HG03521 (cell line): ENCODE measurements around the gene ZSCAN16.
A peak's percentile ranks its signal among the peaks of the same experiment; 100 is the strongest.
"Not testable (repeated sequence)": the region's sequence is repeated elsewhere in the genome, so short reads cannot be mapped to it uniquely, and the experiment has no call there.

Source experiments
- ATAC-seq: cut with Tn5 transposase; IDR thresholded peaks from one replicate; pipeline ENCODE4 v1.9.1; 2021; ENCODE audit warnings: mild to moderate bottlenecking, moderate library complexity; ENCODE audit not compliant: unreplicated experiment

The ZSCAN16 gene

DNA sequence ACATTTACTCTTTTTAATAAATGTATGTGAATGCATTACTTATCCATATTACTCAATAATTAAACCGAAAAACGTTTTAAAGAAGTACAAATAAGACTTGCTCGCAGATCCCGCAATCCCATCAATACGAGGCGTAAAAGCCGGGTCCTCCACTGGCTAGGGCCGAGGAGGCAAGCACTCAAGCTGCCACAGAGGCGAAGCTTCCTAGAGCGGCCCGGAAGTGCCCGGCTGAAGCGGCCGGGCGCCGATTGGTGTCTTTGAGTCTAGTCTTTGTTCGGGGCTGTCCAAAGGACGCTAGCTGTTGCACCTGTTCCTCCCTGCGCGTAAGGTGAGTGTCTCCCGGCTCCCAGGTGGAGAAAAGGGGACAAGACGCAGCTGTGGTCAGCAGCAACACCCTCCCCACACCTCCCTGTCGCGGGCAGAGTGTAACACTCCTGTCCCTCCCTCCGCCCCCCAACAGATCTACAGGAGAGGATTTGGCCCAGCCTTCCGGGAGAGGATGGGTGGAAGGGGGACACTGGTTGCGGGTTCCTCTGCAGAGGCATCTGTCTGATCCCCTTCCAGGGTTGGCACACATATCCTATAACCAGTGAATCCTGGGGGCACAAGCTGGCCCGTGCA, at the start of gene ZSCAN16:
Gene ZSCAN16 (plus strand): TSS at position 260 of the 621 bp plus-strand sequence. CDS start 835 bp downstream, outside the sequence.
- ATAC-seq, result peak; percentile 91

DNA sequence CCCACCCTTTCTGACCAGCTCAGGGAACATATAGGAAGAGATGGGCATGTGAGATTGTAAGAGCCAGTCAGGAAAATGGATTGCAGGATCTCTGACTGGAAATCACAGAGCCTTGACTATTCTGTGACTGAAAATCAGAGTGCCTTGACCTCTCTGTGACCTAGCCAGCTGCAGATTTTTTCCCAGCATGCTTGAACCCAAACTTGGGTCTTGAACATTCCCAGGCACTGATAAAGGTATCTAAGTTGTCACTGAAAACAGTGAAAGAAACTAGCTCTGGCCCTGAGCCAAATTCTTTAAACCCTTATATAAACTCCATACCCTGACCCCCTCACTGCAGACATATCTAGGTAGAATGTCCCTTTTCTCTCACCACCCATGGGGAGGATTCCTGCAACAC, 46.4 kb upstream of the ZSCAN16 start:
- ATAC-seq, result no peak

DNA sequence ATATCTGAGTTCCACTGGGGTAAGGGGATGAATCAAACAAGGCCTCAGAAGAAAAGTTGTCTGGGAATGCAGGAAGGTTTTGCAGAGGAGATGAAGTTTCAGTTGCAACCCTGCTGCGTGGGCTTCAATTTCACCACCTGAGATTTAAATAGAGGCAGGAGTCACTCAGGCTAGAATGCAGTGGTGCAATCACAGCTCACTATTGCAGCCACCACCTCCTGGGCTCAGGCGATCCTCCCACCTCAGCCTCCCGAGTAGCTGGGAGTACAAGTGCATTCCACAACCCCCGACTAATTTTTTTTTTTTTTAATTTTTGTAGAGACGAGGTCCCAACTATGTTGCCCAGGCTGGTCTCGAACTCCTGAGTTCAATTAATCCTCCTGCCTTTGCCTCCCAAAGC, 45.6 kb upstream of the ZSCAN16 start:
- ATAC-seq, result no peak

DNA sequence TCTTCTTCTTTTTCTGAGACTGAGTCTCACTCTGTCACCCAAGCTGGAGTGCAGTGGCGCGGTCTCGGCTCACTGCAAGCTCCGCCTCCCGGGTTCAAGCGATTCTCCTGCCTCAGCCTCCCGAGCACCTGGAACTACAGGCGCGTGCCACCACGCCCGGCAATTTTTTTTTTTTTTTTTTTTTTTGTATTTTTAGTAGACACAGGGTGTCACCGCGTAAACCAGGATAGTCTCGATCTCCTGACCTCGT, 44.1 kb upstream of the ZSCAN16 start, which contains the start of gene ZNF165:
Gene ZNF165 (plus strand): TSS at position 188 of the 250 bp plus-strand sequence. CDS start 4,913 bp downstream, outside the sequence.
- peak; percentile 5 for ATAC-seq

DNA sequence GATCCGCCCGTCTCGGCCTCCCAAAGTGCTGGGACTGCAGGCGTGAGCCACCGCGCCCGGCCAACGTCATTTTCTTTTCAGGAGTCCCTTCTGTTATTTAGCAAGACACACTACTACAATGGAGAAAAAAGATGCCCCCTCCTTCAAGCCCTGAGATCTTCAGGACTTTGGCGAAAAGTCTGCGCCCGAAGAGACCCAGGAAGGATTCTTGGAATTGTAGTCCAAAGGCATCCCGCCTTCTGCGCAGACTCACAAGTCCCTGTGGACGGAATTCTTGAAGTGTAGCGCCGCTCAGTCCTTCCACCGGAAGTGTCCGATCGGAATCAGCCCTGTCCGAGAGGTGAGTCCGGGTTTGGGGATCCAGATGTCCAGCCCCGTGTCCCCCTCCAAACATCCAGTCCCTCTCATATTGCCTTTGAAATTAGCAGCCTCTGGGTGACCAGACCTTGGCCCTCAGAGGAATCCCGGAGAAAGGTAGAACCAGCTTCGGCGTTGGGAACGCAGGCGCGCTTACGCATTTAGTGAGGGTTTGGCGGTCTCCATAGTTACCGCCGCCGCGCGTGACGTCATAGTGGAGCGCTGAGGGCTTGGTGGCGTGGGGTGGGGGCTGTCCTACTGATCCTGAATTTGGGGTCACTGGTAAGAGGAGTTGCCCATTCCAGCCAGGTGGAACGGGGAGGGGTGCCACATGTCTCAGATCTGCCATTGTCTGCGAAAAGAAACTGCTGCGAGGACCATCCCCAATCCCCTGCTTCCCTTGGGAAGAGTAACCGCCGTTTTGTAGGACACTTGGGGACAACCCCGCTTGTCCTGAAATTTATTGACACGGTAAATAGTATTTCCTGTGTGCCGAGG, 43.6 kb upstream of the ZSCAN16 start:
- ATAC-seq, result peak; percentile 68

DNA sequence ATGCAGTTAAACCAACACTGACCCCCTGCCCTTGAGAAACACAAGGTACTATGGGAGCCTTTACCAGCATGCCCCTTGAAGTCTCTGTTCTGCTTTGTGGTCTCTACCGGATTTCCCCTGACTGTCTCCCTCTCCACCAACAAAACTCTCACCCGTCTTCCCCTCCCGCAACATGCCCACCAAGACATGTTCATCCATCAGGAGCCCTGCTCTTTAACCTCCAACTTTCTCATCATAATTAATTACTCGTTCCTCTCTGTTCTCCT, 43.0 kb upstream of the ZSCAN16 start:
- peak; percentile 37 for ATAC-seq

DNA sequence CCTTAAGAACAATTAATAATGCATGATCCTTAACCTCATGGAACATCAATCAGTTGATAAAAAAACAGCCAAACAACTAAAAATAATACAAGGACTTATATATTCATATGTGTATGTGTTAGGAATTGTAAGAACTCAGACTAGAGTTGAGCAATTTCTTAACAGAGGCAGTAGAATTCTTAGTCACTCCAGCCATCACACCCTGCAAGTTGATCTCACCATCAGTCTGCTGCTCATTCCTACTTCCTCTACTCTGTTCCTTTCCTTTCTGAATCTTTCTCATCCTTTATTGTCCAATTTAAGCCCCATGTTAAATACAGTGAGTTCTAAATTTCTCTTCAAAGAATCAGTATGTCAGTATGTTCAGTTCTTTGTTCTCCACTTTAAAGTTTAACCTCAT, 41.5 kb upstream of the ZSCAN16 start:
- no peak for ATAC-seq

DNA sequence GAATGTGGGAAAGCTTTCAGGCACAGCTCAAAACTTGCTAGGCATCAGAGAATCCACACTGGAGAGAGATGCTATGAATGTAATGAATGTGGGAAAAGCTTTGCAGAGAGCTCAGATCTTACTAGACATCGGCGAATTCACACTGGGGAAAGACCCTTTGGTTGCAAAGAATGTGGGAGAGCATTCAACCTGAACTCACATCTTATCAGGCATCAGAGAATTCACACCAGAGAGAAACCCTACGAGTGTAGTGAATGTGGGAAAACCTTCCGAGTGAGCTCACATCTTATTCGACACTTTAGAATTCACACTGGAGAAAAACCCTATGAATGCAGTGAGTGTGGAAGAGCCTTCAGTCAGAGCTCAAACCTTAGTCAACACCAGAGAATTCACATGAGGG, 35.4 kb upstream of the ZSCAN16 start:
- ATAC-seq, result no peak

DNA sequence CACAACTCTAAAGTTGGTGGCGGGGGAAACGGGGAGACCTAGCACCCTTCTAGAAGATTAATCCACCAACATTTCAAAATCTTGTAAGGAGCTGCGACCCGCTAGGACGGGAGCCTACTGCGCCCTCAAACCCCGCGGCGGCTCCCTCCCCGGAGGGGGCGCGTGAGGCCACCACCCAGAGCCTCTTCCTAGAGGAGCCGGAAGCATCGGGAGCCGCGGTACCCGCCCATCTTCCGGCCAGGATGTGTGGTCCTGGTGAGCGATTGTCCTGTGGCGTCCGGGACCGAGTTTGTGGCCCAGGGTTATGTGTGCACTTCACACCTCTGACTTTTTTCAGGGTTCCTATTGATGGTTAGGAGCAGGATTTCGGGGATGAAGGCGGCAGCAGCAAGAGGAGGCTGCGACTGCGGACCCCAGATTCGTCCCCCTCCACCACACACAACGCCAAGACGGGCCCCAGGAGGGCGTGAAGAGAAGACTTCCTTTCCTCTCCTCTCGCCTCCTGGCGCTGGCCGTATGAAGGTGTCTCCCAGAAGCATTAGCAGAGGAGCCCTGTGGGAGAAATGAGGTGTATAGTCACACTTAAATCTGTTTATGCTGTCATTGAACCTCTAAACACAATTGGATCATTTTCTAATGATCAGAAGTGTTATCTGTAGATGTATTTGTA, 33.4 kb upstream of the ZSCAN16 start:
- no peak for ATAC-seq

DNA sequence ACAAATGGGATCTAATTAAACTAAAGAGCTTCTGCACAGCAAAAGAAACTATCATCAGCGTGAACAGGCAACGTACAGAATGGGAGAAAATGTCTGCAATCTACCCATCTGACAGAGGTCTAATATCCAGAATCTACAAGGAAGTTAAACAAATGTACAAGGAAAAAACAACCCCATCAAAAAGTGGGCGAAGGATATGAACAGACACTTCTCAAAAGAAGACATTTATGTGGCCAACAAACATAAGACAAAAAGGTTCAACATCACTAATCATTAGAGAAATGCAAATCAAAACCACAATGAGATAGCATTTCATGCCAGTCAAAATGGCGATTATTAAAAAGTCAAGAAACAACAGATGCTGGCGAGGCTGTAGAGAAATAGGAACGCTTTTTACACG, 22.2 kb upstream of the ZSCAN16 start:
- not testable (repeated sequence) for ATAC-seq

DNA sequence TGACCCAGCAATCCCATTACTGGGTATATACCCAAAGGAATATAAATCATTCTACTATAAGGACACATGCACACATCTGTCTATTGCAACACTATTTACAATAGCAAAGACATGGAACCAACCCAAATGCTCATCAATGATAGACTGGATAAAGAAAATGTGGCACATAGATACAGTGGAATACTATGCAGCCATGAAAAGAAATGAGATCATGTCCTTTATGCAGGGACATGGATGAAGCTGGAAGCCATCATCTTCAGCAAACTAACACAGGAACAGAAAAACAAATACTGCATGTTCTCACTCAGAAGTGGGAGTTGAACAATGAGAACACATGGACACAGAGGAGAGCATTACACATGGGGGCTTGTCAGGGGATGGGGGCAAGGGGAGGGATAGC, 21.7 kb upstream of the ZSCAN16 start:
- ATAC-seq, result not testable (repeated sequence)

DNA sequence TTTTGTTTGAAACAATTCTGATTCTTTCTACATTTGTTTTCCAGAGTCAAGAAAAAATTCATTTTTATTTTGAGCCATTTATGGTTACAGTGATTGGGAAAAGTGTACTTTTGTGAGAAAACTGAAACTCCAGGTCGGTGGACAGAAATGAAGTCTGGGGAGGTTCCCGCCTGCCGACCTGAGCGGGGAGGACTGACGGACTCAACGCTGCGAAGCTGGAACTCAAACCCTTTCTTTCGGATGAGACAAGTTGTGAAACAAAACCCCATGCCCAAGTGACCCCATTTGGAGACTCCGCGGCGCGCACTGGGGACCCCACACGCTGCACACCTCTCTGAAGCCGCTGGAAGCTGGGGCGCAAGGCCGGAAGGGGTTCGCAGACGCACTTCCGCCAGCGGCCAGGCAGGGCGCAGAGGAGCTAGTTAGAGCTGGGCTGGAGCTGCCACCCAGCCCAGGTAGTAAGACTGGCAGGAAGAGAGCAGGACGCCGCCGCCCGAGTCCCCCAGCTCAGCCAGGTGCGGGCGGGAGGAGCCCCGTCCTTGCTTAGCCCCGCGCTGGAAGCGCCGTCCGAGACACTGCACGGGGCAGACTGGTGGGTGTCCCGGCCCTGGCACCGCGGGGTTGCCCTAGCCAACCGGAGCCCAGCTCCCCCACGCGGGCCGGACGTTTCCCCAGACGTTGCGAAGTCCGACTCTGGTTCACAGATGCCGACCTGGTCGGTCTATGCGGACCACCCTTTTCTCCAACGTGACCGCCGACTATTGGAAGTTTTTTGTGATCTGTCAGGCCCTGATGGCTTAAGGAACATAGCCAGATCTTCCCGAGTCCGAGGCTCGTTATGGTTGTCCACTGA, 19.8 kb upstream of the ZSCAN16 start:
- peak; percentile 99 for ATAC-seq

DNA sequence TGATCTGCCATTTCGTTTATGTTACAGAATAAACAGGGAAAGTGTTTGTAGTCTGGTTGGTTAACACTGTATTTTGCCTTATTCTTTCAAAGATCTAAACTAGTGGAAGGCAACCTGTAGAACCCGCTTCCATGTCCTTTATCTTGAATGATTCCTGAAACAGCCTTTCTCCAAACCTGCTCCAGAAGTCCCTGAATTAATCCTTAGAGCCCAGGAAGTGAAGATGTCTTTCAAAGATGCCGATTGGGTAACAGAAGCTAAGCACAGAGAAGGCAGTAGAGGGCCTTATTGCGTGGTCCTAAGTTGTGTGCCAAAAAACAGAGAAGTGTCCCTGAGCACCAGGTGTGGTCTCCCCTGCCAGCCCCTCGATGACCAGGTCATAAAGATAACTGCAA, 19.2 kb upstream of the ZSCAN16 start:
- ATAC-seq, result no peak

DNA sequence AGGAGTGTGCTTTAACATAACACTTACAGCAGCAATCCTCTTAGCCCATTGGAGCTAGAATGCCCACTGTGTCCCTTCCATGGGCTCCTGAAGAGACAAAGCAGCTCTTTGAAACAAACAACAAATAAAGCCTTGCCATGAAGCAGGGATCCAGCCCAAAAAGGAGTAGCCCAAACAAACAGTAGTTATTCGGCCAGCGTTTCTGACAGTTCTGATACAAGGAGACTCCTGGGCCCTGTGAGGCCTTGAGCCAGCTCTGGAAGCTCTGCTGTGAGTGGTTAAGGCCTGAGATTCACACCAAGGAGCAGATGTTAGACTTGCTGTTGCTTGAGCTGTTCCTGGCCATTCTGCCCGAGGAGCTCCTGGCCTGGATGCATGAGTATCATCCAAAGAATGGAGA, 16.9 kb upstream of the ZSCAN16 start:
- no peak for ATAC-seq

DNA sequence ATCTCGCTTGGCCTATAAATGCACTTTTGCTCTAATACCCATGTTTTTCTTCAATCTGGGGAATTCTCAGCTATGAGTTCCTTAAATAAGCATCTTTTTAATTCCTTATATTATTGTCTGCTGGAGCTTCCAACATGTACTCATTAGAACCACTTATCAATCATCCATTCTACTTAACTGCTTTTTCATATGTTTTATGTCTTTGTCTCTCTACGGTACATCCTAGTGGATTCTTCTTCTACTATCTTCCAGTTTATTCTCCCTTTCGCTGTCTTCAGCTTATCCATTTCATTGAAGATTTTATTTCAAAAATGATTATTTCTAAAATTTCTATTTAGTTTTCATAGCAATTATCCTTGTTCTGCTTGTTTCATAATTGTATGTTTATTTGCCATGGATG, 12.4 kb upstream of the ZSCAN16 start:
- ATAC-seq, result no peak

DNA sequence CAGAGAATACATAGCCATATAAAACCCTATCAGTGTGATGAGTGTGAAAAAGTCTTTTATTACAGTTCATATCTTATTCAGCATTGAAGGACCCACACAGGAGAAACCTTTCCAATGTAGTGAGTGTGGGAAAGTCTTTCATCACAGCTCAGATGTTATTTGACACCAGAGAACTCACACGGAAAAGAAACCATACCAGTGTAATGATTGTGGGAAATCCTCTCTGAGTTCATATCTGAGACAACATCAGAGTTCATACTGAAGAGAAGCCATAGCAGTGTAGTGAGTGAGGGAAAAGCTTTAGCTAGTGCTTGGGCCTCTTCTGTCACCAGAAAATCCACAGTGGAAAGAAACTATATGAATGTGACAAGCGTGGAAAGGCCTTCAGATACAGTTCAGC, 8.6 kb upstream of the ZSCAN16 start:
- ATAC-seq, result no peak

DNA sequence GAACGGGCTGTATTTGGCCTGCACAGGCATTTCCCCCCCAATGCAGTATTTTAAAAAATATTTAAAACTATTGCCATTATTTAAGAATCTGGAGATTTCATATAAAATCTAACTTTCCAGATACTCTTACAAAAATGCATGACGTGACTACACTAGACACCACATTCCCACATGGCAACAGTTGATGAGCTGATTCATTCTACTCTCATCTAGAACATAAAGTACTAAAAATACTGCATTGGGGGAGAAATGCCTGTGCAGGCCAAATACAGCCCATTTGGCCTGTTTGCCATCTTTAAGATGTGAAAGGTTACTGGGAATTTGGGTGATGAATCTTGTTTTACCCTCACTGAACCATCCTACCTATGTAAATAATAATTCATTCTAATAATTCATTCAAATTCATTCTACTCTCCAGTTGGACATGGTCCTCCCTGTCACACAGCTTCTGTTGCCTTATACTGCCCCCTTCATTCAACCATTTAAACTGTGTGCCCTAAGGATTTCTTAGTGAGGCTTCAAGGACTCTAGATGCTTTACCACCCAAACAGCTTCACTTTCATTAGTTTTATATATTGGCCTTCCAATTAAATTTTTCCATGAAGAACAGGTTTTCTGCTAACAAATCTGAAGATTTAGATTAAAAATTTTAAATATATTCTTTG, 6.9 kb upstream of the ZSCAN16 start:
- ATAC-seq, result no peak

DNA sequence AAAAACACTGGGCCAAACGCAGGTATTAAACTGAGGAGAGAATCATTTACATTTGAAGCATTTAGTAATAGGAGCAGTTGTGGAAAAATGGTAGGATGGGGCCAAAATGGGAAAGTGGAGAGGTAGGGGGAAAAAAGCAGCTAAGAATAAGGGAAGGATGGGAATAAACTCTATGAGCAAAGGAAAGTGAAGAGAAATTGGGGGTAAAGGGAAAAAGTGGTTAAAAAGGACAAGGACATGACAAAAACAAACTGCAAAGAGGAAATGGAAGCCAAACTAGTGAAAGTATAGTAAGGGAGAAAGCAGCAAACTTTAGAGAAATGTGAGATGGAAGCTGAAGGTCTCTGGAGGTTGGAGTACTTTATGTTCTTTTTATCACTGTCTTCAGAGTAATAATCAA, 6.2 kb upstream of the ZSCAN16 start:
- ATAC-seq, result no peak

DNA sequence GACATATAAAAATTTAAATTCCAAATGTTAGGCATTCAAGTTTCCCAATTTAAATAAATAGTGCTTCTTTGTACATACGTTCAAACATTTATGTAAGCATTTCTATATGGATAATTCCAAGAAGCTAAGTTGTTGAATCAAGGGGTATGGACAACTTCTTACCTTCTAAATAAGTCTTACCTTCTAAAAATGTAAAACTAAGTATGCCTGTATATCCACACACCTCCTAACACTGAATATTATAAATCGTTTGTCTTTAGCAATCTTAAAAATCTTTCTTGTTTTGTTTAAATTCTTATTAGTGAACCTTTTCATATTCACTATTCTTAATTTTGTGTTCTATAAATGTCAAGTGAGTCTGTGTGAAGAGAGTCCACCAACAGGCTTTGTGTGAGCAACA, 2.5 kb upstream of the ZSCAN16 start:
- no peak for ATAC-seq

DNA sequence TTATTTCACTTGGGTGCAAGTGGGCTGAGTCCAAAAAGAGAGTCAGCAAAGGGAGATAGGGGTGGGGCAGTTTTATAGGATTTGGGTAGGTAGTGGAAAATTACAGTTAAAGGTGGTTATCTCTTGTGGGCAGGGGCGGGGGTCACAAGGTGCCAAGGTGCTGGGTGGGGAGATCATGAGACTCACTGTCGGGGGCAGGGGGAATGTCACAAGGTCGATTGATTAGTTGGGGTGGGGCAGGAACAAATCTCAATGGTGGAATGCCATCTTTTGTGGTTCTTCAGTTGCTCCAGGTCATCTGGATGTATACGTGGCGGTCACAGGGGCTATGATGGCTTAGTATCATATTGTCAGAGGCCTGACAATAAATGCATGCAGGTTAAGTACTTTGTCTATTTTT, 2.1 kb upstream of the ZSCAN16 start:
- ATAC-seq, result not testable (repeated sequence)

DNA sequence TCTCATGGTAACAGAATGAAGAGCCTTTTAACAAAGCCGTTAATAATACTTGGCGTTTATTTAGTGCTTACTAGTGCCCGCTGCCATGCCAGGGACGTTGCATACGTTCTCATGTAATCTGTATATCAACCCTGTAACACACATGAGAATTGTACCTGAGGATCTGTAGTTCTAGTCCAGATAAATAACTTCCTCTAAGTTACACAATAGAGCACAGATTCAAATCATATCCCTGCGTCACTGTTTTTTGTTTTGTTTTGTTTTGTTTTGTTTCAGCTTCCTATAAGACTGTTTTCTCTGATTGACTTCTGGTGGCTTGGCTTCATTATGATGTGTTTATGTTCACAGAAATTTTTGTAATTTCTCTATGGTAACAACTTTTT, 553 bp downstream of the ZSCAN16 start:
- no peak for ATAC-seq
